MM.1S (cell line): ENCODE measurements around the gene TMEM259.

Experiments used
- DNase-seq: peaks from one replicate; pipeline ENCODE4 v3.0.0-alpha.2; 2015
- H2AFZ ChIP-seq: fragments of 300-600 bp; sonication (generic); 2 replicates; pipeline ENCODE4 v1.6.0; 2016; ENCODE audit warnings: antibody characterized with exemption, low read length
- H3F3A ChIP-seq: fragments of 300-600 bp; sonication (generic); 2 replicates; pipeline ENCODE4 v1.6.1; 2016; ENCODE audit warnings: mild to moderate bottlenecking, antibody characterized with exemption, low read length, moderate library complexity, mixed read lengths; ENCODE audit not compliant: insufficient read depth
- H3K27ac ChIP-seq: fragments of 300-600 bp; sonication (generic); 2 replicates; pipeline ENCODE4 v1.5.1; 2016; ENCODE audit warnings: mild to moderate bottlenecking, low read length
- H3K27me3 ChIP-seq: fragments of 300-600 bp; sonication (generic); replicated peaks from 2 replicates; pipeline ENCODE4 v1.6.0; 2016; ENCODE audit warnings: low read length; ENCODE audit not compliant: insufficient read depth
- H3K36me3 ChIP-seq: fragments of 300-600 bp; sonication (generic); replicated peaks from 2 replicates; pipeline ENCODE4 v1.6.1; 2016; ENCODE audit warnings: mild to moderate bottlenecking, low read length, mixed read lengths; ENCODE audit not compliant: insufficient read depth
- H3K4me1 ChIP-seq: fragments of 300-600 bp; sonication (generic); 2 replicates; pipeline ENCODE4 v1.6.1; 2016; ENCODE audit warnings: low read length, mixed read lengths
- H3K4me2 ChIP-seq: fragments of 300-600 bp; sonication (generic); 2 replicates; pipeline ENCODE4 v1.6.0; 2016; ENCODE audit warnings: low read depth, low read length
- H3K4me3 ChIP-seq: fragments of 300-600 bp; sonication (generic); 2 replicates; pipeline ENCODE4 v1.5.1; 2016; ENCODE audit warnings: low read length, mixed read lengths
- H3K79me2 ChIP-seq: fragments of 300-600 bp; sonication (generic); 2 replicates; pipeline ENCODE4 v1.6.1; 2016; ENCODE audit warnings: mixed run types, low read length, mixed read lengths
- H3K9ac ChIP-seq: fragments of 300-600 bp; sonication (generic); 2 replicates; pipeline ENCODE4 v1.6.1; 2016; ENCODE audit warnings: low read length, mixed read lengths
- H3K9me2 ChIP-seq: fragments of 300-600 bp; sonication (generic); replicated peaks from 2 replicates; pipeline ENCODE4 v1.6.1; 2016; ENCODE audit warnings: mild to moderate bottlenecking, low read length, mixed read lengths; ENCODE audit not compliant: insufficient read depth
- H3K9me3 ChIP-seq: fragments of 300-600 bp; sonication (generic); replicated peaks from 2 replicates; pipeline ENCODE4 v1.6.1; 2016; ENCODE audit warnings: mild to moderate bottlenecking, low read length, mixed read lengths; ENCODE audit not compliant: insufficient read depth
- H4K20me1 ChIP-seq: fragments of 300-600 bp; sonication (generic); 2 replicates; pipeline ENCODE4 v1.6.1; 2016; ENCODE audit warnings: mild to moderate bottlenecking, low read length, moderate library complexity, mixed read lengths; ENCODE audit not compliant: insufficient read depth
- CTCF ChIP-seq: fragments of 300-600 bp; sonication (generic); IDR thresholded peaks from 2 replicates; pipeline ENCODE4 v1.5.1; 2016; ENCODE audit warnings: antibody characterized with exemption, low read length, mixed read lengths
- EZH2 ChIP-seq: fragments of 300-600 bp; sonication (generic); optimal IDR thresholded peaks from 2 replicates; pipeline ENCODE3; 2017; ENCODE audit warnings: low read depth, mild to moderate bottlenecking, antibody characterized with exemption, low read length, mixed read lengths
- EZH2phosphoT487 ChIP-seq: fragments of 300-600 bp; sonication (generic); IDR thresholded peaks from 2 replicates; pipeline ENCODE4 v1.6.1; 2018; ENCODE audit warnings: antibody characterized with exemption, low read length

The TMEM259 gene

GRCh38 chr19:971795-972194 lies 49.1 kb downstream of the TMEM259 start:
- Histone ChIP-seq H2AFZ (no peak overlapping the region), H3K27ac (no peak overlapping the region)

GRCh38 chr19:970695-971094 lies 50.2 kb downstream of the TMEM259 start:
- no peaks in the 10 kb centered on the region for H3K9me3 ChIP-seq
- no peaks in the 10 kb centered on the region for H3F3A ChIP-seq
- no peaks in the 10 kb centered on the region for H4K20me1 ChIP-seq
- no peak overlapping the region for H3K4me3 ChIP-seq
- DNase-seq, result no peak
- no peak overlapping the region for H2AFZ ChIP-seq
- no peak overlapping the region for H3K9ac ChIP-seq
- no peak overlapping the region for H3K4me2 ChIP-seq
- H3K27me3 ChIP-seq, result no peaks in the 10 kb centered on the region
- no peaks in the 10 kb centered on the region for H3K9me2 ChIP-seq
- peaks cover 16% of the 10 kb centered on the region for H3K36me3 ChIP-seq
- no peaks in the 10 kb centered on the region for H3K4me1 ChIP-seq
- TF ChIP-seq EZH2, result no peak
- TF ChIP-seq CTCF, result peak; percentile 67
- no peaks in the 10 kb centered on the region for H3K79me2 ChIP-seq
- no peak overlapping the region for H3K27ac ChIP-seq

More at GRCh38 chr19:971795-972194, 49.1 kb downstream of the TMEM259 start:
- TF ChIP-seq EZH2phosphoT487 (no peak), EZH2 (no peak), CTCF (no peak)
- no peak for DNase-seq
- no peaks in the 10 kb centered on the region for H3K27me3 ChIP-seq
- H3F3A ChIP-seq, result no peaks in the 10 kb centered on the region
- H3K4me2 ChIP-seq, result no peak overlapping the region
- peaks cover 16% of the 10 kb centered on the region for H3K36me3 ChIP-seq
- no peaks in the 10 kb centered on the region for H4K20me1 ChIP-seq
- no peaks in the 10 kb centered on the region for H3K9me3 ChIP-seq
- no peak overlapping the region for H3K4me3 ChIP-seq
- H3K79me2 ChIP-seq, result no peaks in the 10 kb centered on the region
- no peaks in the 10 kb centered on the region for H3K9me2 ChIP-seq
- no peaks in the 10 kb centered on the region for H3K4me1 ChIP-seq
- no peak overlapping the region for H3K9ac ChIP-seq

GRCh38 chr19:966485-967088 lies 54.3 kb downstream of the TMEM259 start:
- Histone ChIP-seq H3K9me3 (no peaks in the 10 kb centered on the region), H3K9ac (no peak overlapping the region), H3K4me2 (no peak overlapping the region), H3K4me3 (no peak overlapping the region), H3F3A (no peaks in the 10 kb centered on the region), H2AFZ (no peak overlapping the region), H4K20me1 (no peaks in the 10 kb centered on the region), H3K4me1 (no peaks in the 10 kb centered on the region), H3K27me3 (no peaks in the 10 kb centered on the region), H3K9me2 (no peaks in the 10 kb centered on the region), H3K36me3 (peaks cover 19% of the 10 kb centered on the region), H3K79me2 (no peaks in the 10 kb centered on the region), H3K27ac (no peak overlapping the region)
- no peak for DNase-seq
- TF ChIP-seq EZH2phosphoT487 (no peak), EZH2 (no peak), CTCF (no peak)
